GM10248 (cell line): ENCODE results near the gene RFXAP.

Experiments used
- CTCF ChIA-PET: fragments of 300-600 bp; sonication (Branson Sonifier 250); formaldehyde crosslinking; extraction: SDS; loops from one replicate; lab custom pipeline; 2021; ENCODE audit warnings: antibody characterized with exemption; lab: Yijun Ruan, JAX
- POLR2A ChIA-PET: fragments of 350-650 bp; sonication (Branson Sonifier 250); formaldehyde crosslinking; extraction: SDS; loops from one replicate; lab custom pipeline; 2020; ENCODE audit warnings: antibody characterized with exemption; lab: Yijun Ruan, JAX
- DNase-seq: peaks from one replicate; pipeline ENCODE4 v3.0.0; 2012; ENCODE audit errors: extremely low spot score
- CTCF ChIP-seq: IDR thresholded peaks from 2 replicates; pipeline ENCODE4 v1.5.1; 2012; ENCODE audit warnings: mild to moderate bottlenecking, low read depth; ENCODE audit errors: extremely low read depth, missing control alignments, control extremely low read depth

Gene RFXAP

GRCh38 chr13:36820222-36820621 lies 1.2 kb downstream of the RFXAP start:
- DNase-seq = peak; percentile 43
- CTCF ChIA-PET = no interaction called here
- POLR2A ChIA-PET = interaction anchor here (0.7 kb wide), 1 partner anchor 180 kb away, joined by 5 read pairs; the partner anchor contains the start of gene EXOSC8
- TF ChIP-seq CTCF = no peak

GRCh38 chr13:36822785-36823184 lies 3.8 kb downstream of the RFXAP start:
- DNase-seq = no peak
- CTCF ChIA-PET = interaction anchor here (2.0 to 2.2 kb wide), 4 partner anchors 16 to 159 kb away, joined by 5 to 9 read pairs (median 6); no protein-coding TSS in a partner anchor
- POLR2A ChIA-PET = no interaction called here
- no peak for TF ChIP-seq CTCF

- CTCF ChIA-PET = interaction anchor here (0.8 to 1.9 kb wide), 3 partner anchors 14 to 151 kb away, joined by 3 to 5 read pairs (median 5); no protein-coding TSS in a partner anchor
- TF ChIP-seq CTCF = no peak
- POLR2A ChIA-PET = no interaction called here
- DNase-seq = no peak
These were observed 10.7 kb downstream of the RFXAP start for GRCh38 chr13:36829753-36830152.

- ChIA-PET POLR2A (no interaction called here), CTCF (interaction anchor here (1.9 kb wide), 1 partner anchor 12 kb away, joined by 5 read pairs; no protein-coding TSS in a partner anchor)
- no peak for DNase-seq
- TF ChIP-seq CTCF = no peak
These were observed 12.3 kb downstream of the RFXAP start for GRCh38 chr13:36831291-36831690.

GRCh38 chr13:36834299-36834698 lies 15.3 kb downstream of the RFXAP start:
- ChIA-PET POLR2A (no interaction called here), CTCF (no interaction called here)
- no peak for TF ChIP-seq CTCF
- DNase-seq = no peak

- ChIA-PET CTCF (interaction anchor here (0.8 to 1.8 kb wide), 2 partner anchors 9 to 11 kb away, joined by 3 to 10 read pairs; no protein-coding TSS in a partner anchor), POLR2A (no interaction called here)
- TF ChIP-seq CTCF = no peak
- no peak for DNase-seq
These were observed 18.5 kb downstream of the RFXAP start for GRCh38 chr13:36837354-36838092.
